HEK293 (cell line): ENCODE results near the gene SLIT1.

Experiments used
- CTCF ChIA-PET: fragments of 350-600 bp; formaldehyde crosslinking; extraction: SDS; loops from one replicate; lab custom pipeline; 2021; ENCODE audit warnings: antibody characterized with exemption; lab: Yijun Ruan, JAX
- POLR2A ChIA-PET: fragments of 300-600 bp; formaldehyde crosslinking; extraction: SDS; loops from one replicate; lab custom pipeline; 2020; ENCODE audit warnings: antibody characterized with exemption, inconsistent platforms; lab: Yijun Ruan, JAX
- H3K27ac ChIP-seq: fragments of 200-500 bp; sonication (Bioruptor generic); 2 replicates; pipeline ENCODE4 v1.5.1; 2014; ENCODE audit warnings: low read depth, low read length, control low read depth, inconsistent platforms; ENCODE audit errors: extremely low read depth
- H3K36me3 ChIP-seq, 2 experiments: fragments of 200-500 bp in 1 of 2; sonication (Bioruptor generic) in 1 of 2; 1 replicate in 1 of 2; 2 replicates in 1 of 2; pipeline ENCODE4 v1.5.1; 2014 to 2017; ENCODE audit warnings: inconsistent platforms in 2 of 2, low read length in 2 of 2; ENCODE audit not compliant: control insufficient read depth in 2 of 2, insufficient read depth in 1 of 2
- H3K4me1 ChIP-seq: fragments of 200-500 bp; sonication (Bioruptor generic); 2 replicates; pipeline ENCODE4 v1.5.1; 2014; ENCODE audit warnings: mild to moderate bottlenecking, low read length, inconsistent platforms; ENCODE audit not compliant: control insufficient read depth, insufficient read depth
- H3K4me3 ChIP-seq: 2 replicates; pipeline ENCODE4 v1.5.1; 2011; ENCODE audit warnings: low read depth, mild to moderate bottlenecking, control low read depth, low read length, moderate library complexity
- H3K9me3 ChIP-seq: fragments of 200-500 bp; sonication (Bioruptor generic); 2 replicates; pipeline ENCODE4 v1.5.1; 2014; ENCODE audit warnings: low read depth, low read length, inconsistent platforms; ENCODE audit not compliant: control insufficient read depth, insufficient read depth
- BCL11B ChIP-seq: fragments of 450-650 bp; formaldehyde crosslinking; IDR thresholded peaks from 2 replicates; pipeline ENCODE4 v1.5.1; 2016; ENCODE audit warnings: low read depth, missing biosample characterization, missing genetic modification characterization
- GLIS2 ChIP-seq: fragments of 450-650 bp; formaldehyde crosslinking; IDR thresholded peaks from 2 replicates; pipeline ENCODE4 v1.5.1; 2016; ENCODE audit warnings: missing biosample characterization, missing genetic modification characterization
- MYNN ChIP-seq: fragments of 450-650 bp; formaldehyde crosslinking; IDR thresholded peaks from 2 replicates; pipeline ENCODE4 v1.5.1; 2016; ENCODE audit warnings: missing biosample characterization, missing genetic modification characterization, borderline replicate concordance
- OSR2 ChIP-seq: fragments of 450-650 bp; formaldehyde crosslinking; IDR thresholded peaks from 2 replicates; pipeline ENCODE4 v1.5.1; 2016; ENCODE audit warnings: missing biosample characterization, missing genetic modification characterization
- OVOL3 ChIP-seq: fragments of 450-650 bp; formaldehyde crosslinking; IDR thresholded peaks from 2 replicates; pipeline ENCODE4 v1.5.1; 2016; ENCODE audit warnings: missing biosample characterization, missing genetic modification characterization
- SCRT1 ChIP-seq: fragments of 450-650 bp; formaldehyde crosslinking; IDR thresholded peaks from 2 replicates; pipeline ENCODE4 v1.5.1; 2016; ENCODE audit warnings: missing biosample characterization, missing genetic modification characterization, borderline replicate concordance
- SCRT2 ChIP-seq: fragments of 450-650 bp; formaldehyde crosslinking; IDR thresholded peaks from 2 replicates; pipeline ENCODE4 v1.5.1; 2016; ENCODE audit warnings: missing biosample characterization, missing genetic modification characterization
- TCF7L2 ChIP-seq: IDR thresholded peaks from 2 replicates; pipeline ENCODE4 v1.6.1; 2011; ENCODE audit warnings: low read depth, mild to moderate bottlenecking, inconsistent platforms, low read length, moderate library complexity, borderline replicate concordance
- YY1 ChIP-seq: fragments of 450-650 bp; formaldehyde crosslinking; IDR thresholded peaks from 2 replicates; pipeline ENCODE4 v1.5.1; 2018; ENCODE audit warnings: missing biosample characterization, missing genetic modification characterization
- ZBTB1 ChIP-seq: fragments of 450-650 bp; formaldehyde crosslinking; IDR thresholded peaks from 2 replicates; pipeline ENCODE4 v1.5.1; 2016; ENCODE audit warnings: missing biosample characterization, missing genetic modification characterization
- ZNF10 ChIP-seq: fragments of 450-650 bp; formaldehyde crosslinking; IDR thresholded peaks from 2 replicates; pipeline ENCODE4 v1.5.1; 2017; ENCODE audit warnings: missing biosample characterization, missing genetic modification characterization
- ZNF155 ChIP-seq: fragments of 450-650 bp; formaldehyde crosslinking; IDR thresholded peaks from 2 replicates; pipeline ENCODE4 v1.5.1; 2016; ENCODE audit warnings: missing biosample characterization, missing genetic modification characterization
- ZNF157 ChIP-seq: fragments of 450-650 bp; formaldehyde crosslinking; IDR thresholded peaks from 2 replicates; pipeline ENCODE4 v1.5.1; 2016; ENCODE audit warnings: missing biosample characterization, missing genetic modification characterization
- ZNF174 ChIP-seq: fragments of 450-650 bp; formaldehyde crosslinking; IDR thresholded peaks from 2 replicates; pipeline ENCODE4 v1.5.0; 2017; ENCODE audit warnings: missing biosample characterization, mild to moderate bottlenecking, missing genetic modification characterization
- ZNF366 ChIP-seq: fragments of 450-650 bp; formaldehyde crosslinking; conservative IDR thresholded peaks from 2 replicates; pipeline ENCODE4 v1.5.1; 2016; ENCODE audit warnings: missing biosample characterization, missing genetic modification characterization
- ZNF548 ChIP-seq: fragments of 450-650 bp; formaldehyde crosslinking; IDR thresholded peaks from 2 replicates; pipeline ENCODE4 v1.5.1; 2016; ENCODE audit warnings: missing biosample characterization, missing genetic modification characterization
- ZNF580 ChIP-seq: fragments of 450-650 bp; formaldehyde crosslinking; IDR thresholded peaks from 2 replicates; pipeline ENCODE4 v1.5.1; 2016; ENCODE audit warnings: missing biosample characterization, missing genetic modification characterization
- ZNF610 ChIP-seq: fragments of 450-650 bp; formaldehyde crosslinking; IDR thresholded peaks from 2 replicates; pipeline ENCODE4 v1.5.1; 2016; ENCODE audit warnings: missing biosample characterization, missing genetic modification characterization, borderline replicate concordance
- ZNF626 ChIP-seq: fragments of 450-650 bp; sonication (Bioruptor Pico); formaldehyde crosslinking; IDR thresholded peaks from 2 replicates; pipeline ENCODE4 v1.5.1; 2018; ENCODE audit warnings: missing biosample characterization, missing genetic modification characterization, inconsistent platforms
- ZNF768 ChIP-seq: fragments of 450-650 bp; formaldehyde crosslinking; IDR thresholded peaks from 2 replicates; pipeline ENCODE4 v1.5.1; 2018; ENCODE audit warnings: missing biosample characterization, mild to moderate bottlenecking, missing genetic modification characterization
- ZXDB ChIP-seq: fragments of 450-650 bp; formaldehyde crosslinking; IDR thresholded peaks from 2 replicates; pipeline ENCODE4 v1.5.1; 2016; ENCODE audit warnings: missing biosample characterization, missing genetic modification characterization
- TF ChIP-seq, protein P1 (sequence below): fragments of 450-650 bp; formaldehyde crosslinking; IDR thresholded peaks from 2 replicates; pipeline ENCODE4 v1.5.1; 2016; ENCODE audit warnings: missing biosample characterization, missing genetic modification characterization
- TF ChIP-seq, protein P2 (sequence below): fragments of 450-650 bp; formaldehyde crosslinking; IDR thresholded peaks from 2 replicates; pipeline ENCODE4 v1.5.1; 2016; ENCODE audit warnings: missing biosample characterization, missing genetic modification characterization, borderline replicate concordance

The SLIT1 gene

GRCh38 chr10:97229322-97230015, 43.7 kb upstream of the SLIT1 start:
- CTCF ChIA-PET: interaction anchor here (1.0 to 1.2 kb wide), 3 partner anchors 12 to 224 kb away, joined by 4 read pairs; no protein-coding TSS in a partner anchor
- Histone ChIP-seq H3K4me1 (no peaks in the 10 kb centered on the region), H3K9me3 (no peaks in the 10 kb centered on the region), H3K36me3 (peaks cover 0 to 19% of the 10 kb centered on the region in 2 experiments; a peak in 2 of 3 replicates), H3K27ac (no peak overlapping the region), H3K4me3 (no peak overlapping the region)
- TF ChIP-seq ZNF610 (no peak), OSR2 (tag by site-specific recombination) (peak; percentile 35; the same call in 1 of the 2 replicates), GLIS2 (tag by site-specific recombination) (no peak), ZNF155 (tag by site-specific recombination) (no peak), SCRT1 (tag by site-specific recombination) (peak; percentile 50; the same call in 1 of the 2 replicates), OVOL3 (tag by site-specific recombination) (no peak), SCRT2 (tag by site-specific recombination) (peak; percentile 98), ZNF174 (no peak)
- POLR2A ChIA-PET: interaction anchor here (0.6 kb wide), 1 partner anchor 11 kb away, joined by 3 read pairs; no protein-coding TSS in a partner anchor

DNA sequence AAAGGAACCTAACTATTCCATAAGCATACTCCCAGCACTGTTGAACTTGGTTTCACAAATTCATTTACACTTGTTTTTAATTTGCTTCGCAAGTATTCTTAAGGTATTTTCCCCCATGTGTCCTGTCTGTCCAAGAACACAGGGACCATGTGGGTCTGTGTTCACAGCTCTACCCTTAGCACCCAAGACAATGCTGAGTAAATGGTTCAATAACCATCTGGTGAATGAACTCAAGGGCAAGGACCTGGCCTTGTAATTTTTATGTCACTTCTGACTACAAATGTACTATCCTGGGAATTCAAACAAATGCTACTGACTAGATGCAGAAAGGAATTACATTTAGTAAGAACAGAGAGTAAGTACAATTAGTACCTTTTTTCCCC, 43.0 kb upstream of the SLIT1 start:
- peaks cover 0 to 19% of the 10 kb centered on the region in 2 experiments; a peak in 2 of 3 replicates for H3K36me3 ChIP-seq
- ChIA-PET POLR2A (interaction anchor here (0.6 kb wide), 1 partner anchor 147 kb away, joined by 3 read pairs; no protein-coding TSS in a partner anchor), CTCF (interaction anchor here (1.3 kb wide), 1 partner anchor 156 kb away, joined by 5 read pairs; no protein-coding TSS in a partner anchor)
- H3K9me3 ChIP-seq: no peaks in the 10 kb centered on the region
- H3K4me3 ChIP-seq: no peak overlapping the region
- TF ChIP-seq BCL11B (tag by site-specific recombination): no peak
- no peak for TF ChIP-seq ZNF626 (tag by site-specific recombination)
- no peak for TF ChIP-seq ZNF10 (tag by site-specific recombination)
- TF ChIP-seq TCF7L2: no peak
- TF ChIP-seq, protein P1, sequence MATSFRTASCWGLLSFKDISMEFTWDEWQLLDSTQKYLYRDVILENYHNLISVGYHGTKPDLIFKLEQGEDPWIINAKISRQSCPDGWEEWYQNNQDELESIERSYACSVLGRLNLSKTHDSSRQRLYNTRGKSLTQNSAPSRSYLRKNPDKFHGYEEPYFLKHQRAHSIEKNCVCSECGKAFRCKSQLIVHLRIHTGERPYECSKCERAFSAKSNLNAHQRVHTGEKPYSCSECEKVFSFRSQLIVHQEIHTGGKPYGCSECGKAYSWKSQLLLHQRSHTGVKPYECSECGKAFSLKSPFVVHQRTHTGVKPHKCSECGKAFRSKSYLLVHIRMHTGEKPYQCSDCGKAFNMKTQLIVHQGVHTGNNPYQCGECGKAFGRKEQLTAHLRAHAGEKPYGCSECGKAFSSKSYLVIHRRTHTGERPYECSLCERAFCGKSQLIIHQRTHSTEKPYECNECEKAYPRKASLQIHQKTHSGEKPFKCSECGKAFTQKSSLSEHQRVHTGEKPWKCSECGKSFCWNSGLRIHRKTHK (tag by site-specific recombination): no peak
- TF ChIP-seq ZNF157 (tag by site-specific recombination): no peak
- TF ChIP-seq MYNN (tag by site-specific recombination): no peak
- TF ChIP-seq ZNF366: no peak
- TF ChIP-seq, all 188 proteins: peak for 0
- Histone ChIP-seq H3K4me1 (no peaks in the 10 kb centered on the region), H3K27ac (no peak overlapping the region)

GRCh38 chr10:97228130-97228774, 42.5 kb upstream of the SLIT1 start:
- ChIA-PET POLR2A (interaction anchor here (0.6 kb wide), 1 partner anchor 146 kb away, joined by 3 read pairs; no protein-coding TSS in a partner anchor), CTCF (interaction anchor here (0.6 to 1.3 kb wide), 3 partner anchors 7 to 155 kb away, joined by 3 to 5 read pairs (median 4); no protein-coding TSS in a partner anchor)

More at GRCh38 chr10:97228130-97228774, 42.5 kb upstream of the SLIT1 start:
- peaks cover 0 to 19% of the 10 kb centered on the region in 2 experiments; a peak in 2 of 3 replicates for H3K36me3 ChIP-seq
- TF ChIP-seq ZNF580 (no peak), YY1 (tag by site-specific recombination) (no peak), ZXDB (no peak), ZBTB1 (no peak), ZNF768 (tag by site-specific recombination) (no peak), ZNF548 (no peak)
- TF ChIP-seq, protein P2, sequence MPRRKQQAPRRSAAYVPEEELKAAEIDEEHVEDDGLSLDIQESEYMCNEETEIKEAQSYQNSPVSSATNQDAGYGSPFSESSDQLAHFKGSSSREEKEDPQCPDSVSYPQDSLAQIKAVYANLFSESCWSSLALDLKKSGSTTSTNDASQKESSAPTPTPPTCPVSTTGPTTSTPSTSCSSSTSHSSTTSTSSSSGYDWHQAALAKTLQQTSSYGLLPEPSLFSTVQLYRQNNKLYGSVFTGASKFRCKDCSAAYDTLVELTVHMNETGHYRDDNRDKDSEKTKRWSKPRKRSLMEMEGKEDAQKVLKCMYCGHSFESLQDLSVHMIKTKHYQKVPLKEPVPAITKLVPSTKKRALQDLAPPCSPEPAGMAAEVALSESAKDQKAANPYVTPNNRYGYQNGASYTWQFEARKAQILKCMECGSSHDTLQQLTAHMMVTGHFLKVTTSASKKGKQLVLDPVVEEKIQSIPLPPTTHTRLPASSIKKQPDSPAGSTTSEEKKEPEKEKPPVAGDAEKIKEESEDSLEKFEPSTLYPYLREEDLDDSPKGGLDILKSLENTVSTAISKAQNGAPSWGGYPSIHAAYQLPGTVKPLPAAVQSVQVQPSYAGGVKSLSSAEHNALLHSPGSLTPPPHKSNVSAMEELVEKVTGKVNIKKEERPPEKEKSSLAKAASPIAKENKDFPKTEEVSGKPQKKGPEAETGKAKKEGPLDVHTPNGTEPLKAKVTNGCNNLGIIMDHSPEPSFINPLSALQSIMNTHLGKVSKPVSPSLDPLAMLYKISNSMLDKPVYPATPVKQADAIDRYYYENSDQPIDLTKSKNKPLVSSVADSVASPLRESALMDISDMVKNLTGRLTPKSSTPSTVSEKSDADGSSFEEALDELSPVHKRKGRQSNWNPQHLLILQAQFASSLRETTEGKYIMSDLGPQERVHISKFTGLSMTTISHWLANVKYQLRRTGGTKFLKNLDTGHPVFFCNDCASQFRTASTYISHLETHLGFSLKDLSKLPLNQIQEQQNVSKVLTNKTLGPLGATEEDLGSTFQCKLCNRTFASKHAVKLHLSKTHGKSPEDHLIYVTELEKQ (tag by site-specific recombination): no peak
- no peak overlapping the region for H3K27ac ChIP-seq
- no peaks in the 10 kb centered on the region for H3K9me3 ChIP-seq
- H3K4me3 ChIP-seq: no peak overlapping the region
- no peaks in the 10 kb centered on the region for H3K4me1 ChIP-seq
